Measurements from ENCODE around the gene MYL12B. TPM values are rescaled to one million over a fixed set of nuclear protein-coding genes. Genes with fewer than 3 reads are reported as not detected.
A peak's percentile ranks its signal among the peaks of the same experiment; 100 is the strongest.

MYL12B gene
- total and polyA plus RNA-seq, 10 donors = 176 to 371 (median 245) TPM

- peaks cover 0 to 10% (median 0%) of the 10 kb centered on the region in 6 donors for H3K4me1 ChIP-seq
- H3K9me3 ChIP-seq = peaks cover 0 to 10% (median 6%) of the 10 kb centered on the region in 8 donors
- DNase-seq = no peak
- intact Hi-C loops (cut with DNase I; ENCODE audit: low total_unique reads) = loop anchor here (10.0 kb wide), 1 partner anchor 62 kb away; no protein-coding TSS in a partner anchor
- 84 to 92% (median 90%) methylated on average over 4 of the region's 4 CpGs for WGBS, 5 donors
- H3K27me3 ChIP-seq (replicated peaks in 1 of 7) = no peaks in the 10 kb centered on the region
- TF ChIP-seq CTCF (IDR thresholded peaks at IDR 0.05 in 8 of 11, conservative IDR thresholded peaks at IDR 0.05 in 3 of 11) (no peak), POLR2AphosphoS5 (IDR thresholded peaks at IDR 0.05) (no peak), POLR2A (IDR thresholded peaks at IDR 0.05) (no peak)
- H3K4me3 ChIP-seq = no peak overlapping the region
- H3K27ac ChIP-seq = no peak overlapping the region
- peaks cover 0 to 6% (median 0%) of the 10 kb centered on the region in 6 donors for H3K36me3 ChIP-seq
Observed at GRCh38 chr18:3236470-3236869, 25.5 kb upstream of the MYL12B start.

GRCh38 chr18:3238742-3239141 lies 23.2 kb upstream of the MYL12B start:
- 82 to 92% (median 90%) methylated on average over 2 of the region's 2 CpGs for WGBS, 5 donors
- H3K4me3 ChIP-seq = no peak overlapping the region
- no peaks in the 10 kb centered on the region for H3K27me3 ChIP-seq (replicated peaks in 1 of 7)
- peaks cover 0 to 18% (median 0%) of the 10 kb centered on the region in 6 donors for H3K36me3 ChIP-seq
- TF ChIP-seq POLR2A (IDR thresholded peaks at IDR 0.05) = no peak
- no peak for TF ChIP-seq POLR2AphosphoS5 (IDR thresholded peaks at IDR 0.05)
- TF ChIP-seq CTCF (IDR thresholded peaks at IDR 0.05 in 8 of 11, conservative IDR thresholded peaks at IDR 0.05 in 3 of 11) = no peak
- no peak overlapping the region for H3K27ac ChIP-seq
- DNase-seq = no peak
- intact Hi-C loops (cut with DNase I; ENCODE audit: low total_unique reads) = loop anchor here (10.0 kb wide), 1 partner anchor 64 kb away; no protein-coding TSS in a partner anchor
- H3K4me1 ChIP-seq = peaks cover 0 to 6% (median 0%) of the 10 kb centered on the region in 6 donors
- peaks cover 0 to 22% (median 16%) of the 10 kb centered on the region in 8 donors for H3K9me3 ChIP-seq

GRCh38 chr18:3245185-3245564 lies 16.8 kb upstream of the MYL12B start:
- Histone ChIP-seq H3K27ac (peak overlapping the region in 4 of 8 donors; percentile 96 to 100 (median 100)), H3K4me3 (peak overlapping the region in 3 of 8 donors; percentile 82 to 97 (median 88)), H3K27me3 (replicated peaks in 1 of 7) (no peaks in the 10 kb centered on the region), H3K36me3 (peaks cover 0 to 28% (median 3%) of the 10 kb centered on the region in 6 donors), H3K9me3 (peaks cover 0 to 22% (median 16%) of the 10 kb centered on the region in 8 donors), H3K4me1 (peaks cover 21 to 50% (median 41%) of the 10 kb centered on the region in 6 donors)
- DNase-seq = no peak
- intact Hi-C loops (cut with DNase I; ENCODE audit: low total_unique reads) = loop anchor here (5.0 to 10.0 kb wide), 2 partner anchors 90 to 313 kb away; no protein-coding TSS in a partner anchor
- no peak for TF ChIP-seq POLR2AphosphoS5 (IDR thresholded peaks at IDR 0.05)
- TF ChIP-seq POLR2A (IDR thresholded peaks at IDR 0.05) = no peak
- no peak for TF ChIP-seq CTCF (IDR thresholded peaks at IDR 0.05 in 8 of 11, conservative IDR thresholded peaks at IDR 0.05 in 3 of 11)
- whole genome bisulfite sequencing, 5 donors = 57 to 91% (median 79%) methylated on average over 1 of the region's 1 CpG

GRCh38 chr18:3245853-3246634 lies 15.9 kb upstream of the MYL12B start:
- intact Hi-C loops (cut with DNase I; ENCODE audit: low total_unique reads) = loop anchor here (5.0 to 10.0 kb wide), 2 partner anchors 91 to 314 kb away; no protein-coding TSS in a partner anchor
- H3K27ac ChIP-seq = peak overlapping the region; percentile 96 to 100 (median 100)
- WGBS, 5 donors = 3 to 6% (median 4%) methylated on average over 26 to 29 of the region's 29 CpGs

More at GRCh38 chr18:3245853-3246634, 15.9 kb upstream of the MYL12B start:
- Histone ChIP-seq H3K27me3 (replicated peaks in 1 of 7) (no peaks in the 10 kb centered on the region), H3K9me3 (peaks cover 0 to 17% (median 14%) of the 10 kb centered on the region in 8 donors), H3K4me1 (peaks cover 28 to 59% (median 49%) of the 10 kb centered on the region in 6 donors), H3K36me3 (peaks cover 0 to 33% (median 3%) of the 10 kb centered on the region in 6 donors), H3K4me3 (peak overlapping the region; percentile 72 to 98 (median 94))
- TF ChIP-seq POLR2A (IDR thresholded peaks at IDR 0.05) = no peak
- TF ChIP-seq POLR2AphosphoS5 (IDR thresholded peaks at IDR 0.05) = peak; percentile 76 to 80 (median 78)
- TF ChIP-seq CTCF (IDR thresholded peaks at IDR 0.05 in 8 of 11, conservative IDR thresholded peaks at IDR 0.05 in 3 of 11) = peak; percentile 82 to 99 (median 95)
- peak; percentile 98 for DNase-seq

All from spleen (tissue), 11 donors.